ENCODE measurements around the gene MAP3K20.
"Not testable (repeated sequence)": the region's sequence is repeated elsewhere in the genome, so short reads cannot be mapped to it uniquely, and the experiment has no call there.

MAP3K20 gene

DNA sequence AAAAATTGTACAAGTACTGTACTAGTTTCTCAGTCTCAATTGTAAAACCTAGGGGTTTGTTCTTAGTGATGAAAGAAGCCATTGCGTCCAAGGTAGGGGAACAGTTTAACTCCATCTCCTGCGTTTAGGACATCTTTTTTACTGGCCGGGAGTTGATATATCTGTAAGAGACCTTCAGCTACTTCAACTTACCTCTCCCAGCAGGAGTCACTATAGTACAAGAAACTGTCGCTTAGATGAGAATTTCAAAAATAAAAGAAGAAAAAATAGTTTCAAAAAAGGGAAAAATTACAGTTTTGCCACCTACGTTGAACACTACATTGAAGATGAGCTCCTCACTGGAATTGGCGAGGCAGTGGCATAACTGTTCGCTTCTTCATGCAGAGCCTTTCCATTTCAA, 122.7 kb downstream of the MAP3K20 start:
- TF ChIP-seq, protein P1, sequence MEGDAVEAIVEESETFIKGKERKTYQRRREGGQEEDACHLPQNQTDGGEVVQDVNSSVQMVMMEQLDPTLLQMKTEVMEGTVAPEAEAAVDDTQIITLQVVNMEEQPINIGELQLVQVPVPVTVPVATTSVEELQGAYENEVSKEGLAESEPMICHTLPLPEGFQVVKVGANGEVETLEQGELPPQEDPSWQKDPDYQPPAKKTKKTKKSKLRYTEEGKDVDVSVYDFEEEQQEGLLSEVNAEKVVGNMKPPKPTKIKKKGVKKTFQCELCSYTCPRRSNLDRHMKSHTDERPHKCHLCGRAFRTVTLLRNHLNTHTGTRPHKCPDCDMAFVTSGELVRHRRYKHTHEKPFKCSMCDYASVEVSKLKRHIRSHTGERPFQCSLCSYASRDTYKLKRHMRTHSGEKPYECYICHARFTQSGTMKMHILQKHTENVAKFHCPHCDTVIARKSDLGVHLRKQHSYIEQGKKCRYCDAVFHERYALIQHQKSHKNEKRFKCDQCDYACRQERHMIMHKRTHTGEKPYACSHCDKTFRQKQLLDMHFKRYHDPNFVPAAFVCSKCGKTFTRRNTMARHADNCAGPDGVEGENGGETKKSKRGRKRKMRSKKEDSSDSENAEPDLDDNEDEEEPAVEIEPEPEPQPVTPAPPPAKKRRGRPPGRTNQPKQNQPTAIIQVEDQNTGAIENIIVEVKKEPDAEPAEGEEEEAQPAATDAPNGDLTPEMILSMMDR (IDR thresholded peaks at IDR 0.05; ENCODE audit: borderline replicate concordance, insufficient read depth, low read depth, low read length) = no peak
- no peak overlapping the region for H3K4me3 ChIP-seq (ENCODE audit: low read depth, low read length)

DNA sequence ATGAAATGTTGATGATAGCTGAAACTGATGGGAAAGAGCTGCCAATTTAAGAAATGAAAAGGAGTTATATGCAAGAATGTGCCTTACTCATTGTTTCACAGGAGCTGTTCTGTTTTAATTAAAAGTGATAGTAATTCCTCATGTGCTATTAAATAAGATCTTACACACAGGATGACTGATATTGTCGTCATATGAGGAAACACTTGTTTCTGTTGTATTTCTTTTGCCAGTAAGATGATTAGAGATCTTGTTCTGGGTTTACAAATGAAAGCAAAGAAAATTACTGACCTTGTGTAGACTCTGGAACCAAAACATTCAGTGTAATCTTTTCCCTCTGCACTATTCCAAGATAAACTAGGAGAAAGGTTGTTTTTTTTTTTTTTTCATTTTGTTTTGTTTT, 123.6 kb downstream of the MAP3K20 start:
- TF ChIP-seq, protein P1 (IDR thresholded peaks at IDR 0.05; ENCODE audit: borderline replicate concordance, insufficient read depth, low read depth, low read length) = no peak
- no peak overlapping the region for H3K4me3 ChIP-seq (ENCODE audit: low read depth, low read length)

DNA sequence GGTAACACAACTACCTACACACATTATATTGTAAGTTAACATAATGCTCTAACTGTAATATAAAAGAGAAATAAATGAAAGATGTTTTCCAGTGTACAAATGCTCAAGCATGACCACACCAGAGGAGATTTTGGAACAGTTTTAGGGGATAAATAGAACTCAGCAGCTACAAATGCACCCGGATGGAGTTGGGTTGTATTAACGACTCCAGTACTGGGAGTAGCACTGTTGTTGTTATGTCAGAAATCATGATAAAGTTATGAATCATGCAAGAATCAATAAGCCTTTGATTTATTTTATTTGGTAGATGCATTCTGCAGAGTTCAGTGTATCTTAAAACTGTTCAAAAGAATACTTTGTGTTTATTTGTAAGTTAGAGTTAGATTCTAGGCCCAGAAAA, 126.9 kb downstream of the MAP3K20 start:
- H3K4me3 ChIP-seq (ENCODE audit: low read depth, low read length) = no peak overlapping the region
- TF ChIP-seq, protein P1 (IDR thresholded peaks at IDR 0.05; ENCODE audit: borderline replicate concordance, insufficient read depth, low read depth, low read length) = no peak

DNA sequence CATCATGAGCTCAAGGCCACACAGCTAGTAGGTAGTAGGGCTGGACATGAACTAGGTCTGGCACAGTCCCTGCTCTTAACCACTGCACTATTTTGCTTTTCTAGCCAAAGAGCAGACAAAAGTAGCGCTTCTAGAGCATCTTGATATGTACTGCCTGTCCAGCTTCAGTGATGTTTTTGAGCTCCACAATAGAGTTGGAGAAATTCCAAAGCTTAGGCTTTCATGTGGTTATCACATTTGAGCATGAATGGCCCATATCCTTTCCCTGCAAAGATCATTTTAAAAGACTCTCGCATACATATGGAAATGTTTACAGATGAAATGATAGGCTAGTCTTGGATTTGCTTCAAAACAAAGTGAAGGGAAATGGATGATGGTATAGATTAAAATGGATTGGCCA, 128.7 kb downstream of the MAP3K20 start:
- TF ChIP-seq, protein P1 (IDR thresholded peaks at IDR 0.05; ENCODE audit: borderline replicate concordance, insufficient read depth, low read depth, low read length) = no peak
- no peak overlapping the region for H3K4me3 ChIP-seq (ENCODE audit: low read depth, low read length)

DNA sequence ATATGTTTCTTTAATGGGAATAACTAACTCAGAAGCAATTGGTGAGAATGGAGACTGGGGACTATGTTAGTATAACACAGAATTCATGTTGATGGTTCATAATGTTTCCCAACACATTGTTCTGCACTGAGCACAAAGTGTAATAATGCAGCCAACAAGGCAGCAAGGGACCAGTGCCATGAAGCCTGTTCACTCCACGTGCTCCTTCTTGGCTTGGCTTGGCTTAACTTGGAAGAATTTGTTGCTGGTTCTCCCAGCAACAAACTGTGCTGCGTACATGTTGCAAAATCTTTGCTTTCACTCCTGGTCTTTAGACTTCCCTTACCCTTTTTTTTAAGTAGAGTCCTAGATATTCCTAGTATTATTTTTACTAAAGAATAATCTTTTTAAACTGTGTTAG, 129.7 kb downstream of the MAP3K20 start:
- H3K4me3 ChIP-seq (ENCODE audit: low read depth, low read length) = no peak overlapping the region
- TF ChIP-seq, protein P1 (IDR thresholded peaks at IDR 0.05; ENCODE audit: borderline replicate concordance, insufficient read depth, low read depth, low read length) = no peak

DNA sequence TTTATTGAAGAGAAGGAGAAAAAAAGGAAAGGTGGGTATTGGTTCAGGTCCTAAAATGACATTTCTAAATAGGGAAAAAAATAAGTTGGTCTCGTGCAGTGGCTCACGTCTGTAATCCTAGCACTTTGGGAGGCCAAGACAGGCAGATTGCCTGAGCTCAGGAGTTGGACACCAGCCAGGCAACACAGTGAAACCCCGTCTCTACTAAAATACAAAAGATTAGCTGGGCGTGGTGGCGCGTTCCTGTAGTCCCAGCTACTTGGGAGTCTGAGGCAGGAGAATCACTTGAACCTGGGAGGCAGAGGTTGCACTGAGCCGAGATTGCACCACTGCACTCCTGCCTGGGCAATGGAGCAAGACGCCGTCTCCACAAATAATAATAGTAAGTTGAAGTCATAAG, 131.5 kb downstream of the MAP3K20 start:
- not testable (repeated sequence) for H3K4me3 ChIP-seq (ENCODE audit: low read depth, low read length)

DNA sequence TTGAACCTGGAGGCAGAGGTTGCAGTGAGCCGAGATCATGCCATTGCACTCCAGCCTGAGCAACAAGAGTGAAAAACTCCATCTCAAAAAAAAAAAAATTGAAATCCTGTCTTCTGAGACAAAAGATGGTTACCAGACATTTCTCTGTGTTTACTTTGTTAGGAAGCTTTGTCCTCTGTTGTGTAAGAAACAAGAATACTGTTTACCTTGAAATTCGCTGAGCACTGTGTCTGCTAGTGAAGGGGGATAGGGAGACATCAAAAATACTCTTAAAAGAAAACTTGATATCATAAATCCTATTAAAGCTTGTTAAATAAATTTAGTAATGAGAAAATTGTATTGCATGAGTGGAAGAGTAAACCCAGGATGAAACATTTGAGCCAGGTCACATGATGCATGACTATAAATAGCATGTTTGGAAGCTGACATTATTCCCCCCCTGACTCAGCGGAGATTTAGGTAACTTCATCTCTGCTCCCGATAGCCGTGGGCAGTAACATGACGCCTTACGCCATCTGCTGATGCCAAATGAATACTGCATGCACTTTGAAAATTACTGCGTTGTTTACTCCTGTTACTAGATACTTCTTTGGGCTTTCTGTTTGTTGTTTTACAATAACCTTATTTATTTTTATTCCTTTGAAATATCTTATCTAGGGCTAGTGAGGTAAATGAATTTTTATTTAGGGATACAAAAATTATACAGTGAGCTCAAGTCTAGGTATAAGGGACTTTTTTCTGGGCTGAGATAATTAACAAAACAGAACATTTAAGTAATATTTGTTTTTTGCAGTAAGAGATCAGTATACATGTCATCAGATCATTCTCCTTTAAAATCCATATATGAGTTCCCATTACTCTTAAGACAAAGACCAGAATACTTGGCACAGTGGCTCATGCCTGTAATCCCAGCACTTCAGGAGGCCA, 134.9 kb downstream of the MAP3K20 start:
- H3K4me3 ChIP-seq (ENCODE audit: low read depth, low read length) = no peak overlapping the region
- TF ChIP-seq, protein P1 (IDR thresholded peaks at IDR 0.05; ENCODE audit: borderline replicate concordance, insufficient read depth, low read depth, low read length) = peak; percentile 76

Measured in GM12875 (cell line).